ENCODE results near the gene PANK4.

DNA sequence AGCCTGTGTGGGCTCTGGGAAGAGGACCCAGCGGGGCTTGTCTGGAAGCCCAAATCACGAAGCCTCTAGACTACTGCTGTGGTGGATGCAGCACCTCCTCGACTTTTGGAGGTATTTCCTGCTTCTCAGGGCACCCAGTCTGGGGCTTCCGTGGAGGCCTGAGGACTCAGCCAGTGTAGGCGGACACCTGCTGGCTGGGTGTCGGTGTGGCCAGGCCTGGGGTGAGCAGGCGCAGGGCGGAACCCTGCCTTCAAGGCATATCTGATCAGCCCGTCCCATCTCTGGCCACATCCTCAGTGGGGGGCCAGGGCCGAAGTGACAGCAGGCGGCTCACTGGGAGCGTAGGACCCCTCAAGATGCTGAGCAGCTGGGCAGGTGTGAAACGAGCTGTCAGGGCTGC, 43.4 kb downstream of the PANK4 start:
- TF ChIP-seq, protein P1, sequence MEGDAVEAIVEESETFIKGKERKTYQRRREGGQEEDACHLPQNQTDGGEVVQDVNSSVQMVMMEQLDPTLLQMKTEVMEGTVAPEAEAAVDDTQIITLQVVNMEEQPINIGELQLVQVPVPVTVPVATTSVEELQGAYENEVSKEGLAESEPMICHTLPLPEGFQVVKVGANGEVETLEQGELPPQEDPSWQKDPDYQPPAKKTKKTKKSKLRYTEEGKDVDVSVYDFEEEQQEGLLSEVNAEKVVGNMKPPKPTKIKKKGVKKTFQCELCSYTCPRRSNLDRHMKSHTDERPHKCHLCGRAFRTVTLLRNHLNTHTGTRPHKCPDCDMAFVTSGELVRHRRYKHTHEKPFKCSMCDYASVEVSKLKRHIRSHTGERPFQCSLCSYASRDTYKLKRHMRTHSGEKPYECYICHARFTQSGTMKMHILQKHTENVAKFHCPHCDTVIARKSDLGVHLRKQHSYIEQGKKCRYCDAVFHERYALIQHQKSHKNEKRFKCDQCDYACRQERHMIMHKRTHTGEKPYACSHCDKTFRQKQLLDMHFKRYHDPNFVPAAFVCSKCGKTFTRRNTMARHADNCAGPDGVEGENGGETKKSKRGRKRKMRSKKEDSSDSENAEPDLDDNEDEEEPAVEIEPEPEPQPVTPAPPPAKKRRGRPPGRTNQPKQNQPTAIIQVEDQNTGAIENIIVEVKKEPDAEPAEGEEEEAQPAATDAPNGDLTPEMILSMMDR (optimal IDR thresholded peaks at IDR 0.05 in 1 of 3, IDR thresholded peaks at IDR 0.05 in 1 of 3, conservative IDR thresholded peaks at IDR 0.05 in 1 of 3; ENCODE audit: extremely low read depth in 1 of 3, insufficient read depth in 2 of 3, low read length in 3 of 3) = no peak
- TF ChIP-seq EZH2 (IDR thresholded peaks at IDR 0.05; ENCODE audit: low read length) = no peak

All from keratinocyte (primary cell).